BJ (cell line): ENCODE results near the gene NGEF. TPM values are rescaled to one million over a fixed set of nuclear protein-coding genes. Genes with fewer than 3 reads are reported as not detected.

Experiments used
- CTCF ChIA-PET: fragments of 350-600 bp; formaldehyde crosslinking; extraction: SDS; loops from one replicate; lab custom pipeline; 2021; ENCODE audit warnings: antibody characterized with exemption, inconsistent platforms; lab: Yijun Ruan, JAX
- POLR2A ChIA-PET: fragments of 300-600 bp; sonication (Branson Sonifier 250); formaldehyde crosslinking; extraction: SDS; loops from one replicate; lab custom pipeline; 2021; ENCODE audit warnings: antibody characterized with exemption; lab: Charles Lee
- DNase-seq: peaks from one replicate; pipeline ENCODE4 v3.0.0-alpha.2; 2011; ENCODE audit warnings: low read depth
- H3K27me3 ChIP-seq: 2 replicates; pipeline ENCODE4 v1.6.0; 2011; ENCODE audit warnings: low read length; ENCODE audit not compliant: control insufficient read depth, insufficient read depth
- H3K36me3 ChIP-seq: 2 replicates; pipeline ENCODE4 v1.5.1; 2011; ENCODE audit warnings: low read length; ENCODE audit not compliant: control insufficient read depth, insufficient read depth
- H3K4me3 ChIP-seq: 2 replicates; pipeline ENCODE4 v1.5.1; 2011; ENCODE audit warnings: low read depth, mild to moderate bottlenecking, control low read depth, low read length
- CTCF ChIP-seq: IDR thresholded peaks from 2 replicates; pipeline ENCODE4 v1.5.1; 2011; ENCODE audit warnings: low read depth, mild to moderate bottlenecking, control low read depth, inconsistent platforms, low read length, moderate library complexity; ENCODE audit not compliant: insufficient read depth
- polyA plus RNA-seq: library from polyadenylated mRNA; depleted of rRNA; stranded (reverse); fragments of >200 nt; gene quantifications from 2 replicates; pipeline ENCODE4 v1.2.3, GENCODE V29; 2011

The NGEF gene
- polyA plus RNA-seq, 1 experiment, result 0.23 TPM

DNA sequence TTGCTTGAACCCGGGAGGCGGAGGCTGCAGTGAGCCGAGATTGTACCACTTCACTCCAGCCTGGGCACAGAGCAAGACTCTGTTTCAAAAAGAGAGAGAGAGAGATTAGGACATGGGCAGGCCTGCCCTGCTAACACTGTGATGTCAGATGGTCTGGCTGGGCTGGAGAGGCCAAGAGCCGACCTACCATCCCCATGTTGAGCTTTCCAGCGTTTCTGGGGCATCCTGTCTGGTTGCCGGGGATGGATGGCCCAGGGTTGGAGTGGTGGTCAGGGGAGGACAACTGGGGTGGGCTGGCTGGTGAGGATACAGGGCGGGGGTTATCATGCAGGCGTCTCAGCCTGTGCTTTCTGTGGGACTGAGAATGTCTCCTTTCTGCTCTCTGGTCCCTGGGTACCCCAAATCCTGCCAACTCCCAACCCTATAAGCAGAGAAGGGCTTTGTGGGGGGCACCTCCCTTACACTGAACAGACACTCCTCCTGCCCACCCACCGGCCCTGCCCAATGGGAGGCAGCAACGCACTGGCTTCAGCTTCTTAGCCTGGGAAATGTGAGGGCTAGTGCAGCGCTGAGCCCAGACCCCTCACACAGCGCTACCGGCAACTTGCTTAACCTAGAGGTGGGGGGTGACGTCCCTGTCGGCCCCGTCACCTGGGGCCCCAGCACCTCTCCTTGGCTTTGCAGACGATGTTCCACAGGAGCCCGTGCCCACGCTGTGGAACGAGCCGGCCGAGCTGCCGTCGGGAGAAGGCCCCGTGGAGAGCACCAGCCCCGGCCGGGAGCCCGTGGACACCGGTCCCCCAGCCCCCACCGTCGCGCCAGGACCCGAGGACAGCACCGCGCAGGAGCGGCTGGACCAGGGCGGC is 137.6 kb downstream of the NGEF start:
- POLR2A ChIA-PET, result no interaction called here
- Histone ChIP-seq H3K27me3 (peaks cover 2% of the 10 kb centered on the region), H3K36me3 (no peaks in the 10 kb centered on the region), H3K4me3 (no peak overlapping the region)
- DNase-seq, result no peak
- CTCF ChIA-PET, result interaction anchor here (0.6 to 0.9 kb wide), 3 partner anchors 14 to 84 kb away, joined by 3 to 4 read pairs (median 3); no protein-coding TSS in a partner anchor
- no peak for TF ChIP-seq CTCF

DNA sequence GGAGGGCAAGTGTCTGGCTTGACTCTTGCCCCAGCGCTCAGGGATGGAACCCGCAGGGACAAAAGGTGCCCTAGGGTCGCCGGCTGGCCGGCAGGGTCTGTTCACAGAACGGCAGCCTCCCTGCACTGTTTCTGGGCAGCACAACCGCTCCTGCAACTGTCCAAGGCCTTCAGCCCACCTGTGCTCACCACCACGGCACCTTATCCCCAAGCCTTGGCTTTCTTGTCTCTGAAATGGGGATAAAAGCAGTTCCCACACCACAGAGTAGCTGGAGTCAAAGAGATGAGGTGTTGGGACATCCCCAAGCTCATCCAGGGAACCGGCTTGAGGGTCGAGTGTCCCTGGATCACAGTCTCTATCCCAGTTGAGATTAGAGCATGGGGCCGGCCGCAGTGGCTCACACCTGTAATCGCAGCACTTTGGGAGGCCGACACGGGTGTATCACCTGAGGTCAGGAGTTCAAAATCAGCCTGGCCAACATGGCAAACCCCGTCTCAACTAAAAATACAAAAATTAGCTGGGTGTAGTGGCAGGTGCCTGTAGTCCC is 138.3 kb downstream of the NGEF start:
- no peak for DNase-seq
- POLR2A ChIA-PET, result no interaction called here
- Histone ChIP-seq H3K36me3 (no peaks in the 10 kb centered on the region), H3K27me3 (peaks cover 2% of the 10 kb centered on the region), H3K4me3 (no peak overlapping the region)
- CTCF ChIA-PET, result interaction anchor here (0.6 kb wide), 1 partner anchor 85 kb away, joined by 3 read pairs; no protein-coding TSS in a partner anchor
- TF ChIP-seq CTCF, result no peak

DNA sequence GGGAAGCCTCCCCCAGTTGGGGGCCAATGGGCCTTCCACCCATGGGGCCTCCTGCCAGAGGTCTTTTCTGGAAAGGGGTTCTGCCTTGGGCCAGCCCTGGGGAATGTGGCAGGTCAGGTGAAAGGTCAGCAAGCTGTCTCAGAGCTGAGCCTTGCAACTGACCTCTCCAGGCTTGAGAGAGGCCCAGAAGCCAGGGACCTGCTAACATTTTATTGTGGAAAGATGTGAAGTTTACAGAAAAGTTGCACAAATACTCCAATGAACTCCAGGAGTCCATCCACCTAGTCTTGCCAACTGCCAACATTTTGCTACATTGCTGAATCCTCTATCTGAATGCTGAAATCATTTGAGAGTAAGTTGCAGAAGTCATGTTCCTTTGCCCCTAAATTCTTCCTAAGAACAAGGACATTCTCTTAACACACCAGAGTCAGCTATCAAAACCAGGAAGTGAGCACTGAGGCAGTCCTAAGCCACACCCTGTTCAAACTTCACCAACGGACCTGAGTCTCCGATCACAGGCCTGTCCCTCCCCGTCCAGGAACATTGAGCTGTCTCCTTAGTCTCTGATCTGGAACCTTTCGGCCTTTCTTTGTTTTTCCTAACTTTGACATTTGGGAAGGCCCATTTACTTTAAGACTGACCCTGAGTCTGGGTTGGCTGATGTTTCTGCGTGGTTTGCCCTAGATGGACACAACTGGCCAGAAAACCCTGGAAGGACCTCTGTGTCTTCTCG is 139.0 kb downstream of the NGEF start:
- CTCF ChIA-PET, result interaction anchor here (2.0 kb wide), 1 partner anchor 180 kb away, joined by 10 read pairs; no protein-coding TSS in a partner anchor
- no peak for DNase-seq
- POLR2A ChIA-PET, result no interaction called here

DNA sequence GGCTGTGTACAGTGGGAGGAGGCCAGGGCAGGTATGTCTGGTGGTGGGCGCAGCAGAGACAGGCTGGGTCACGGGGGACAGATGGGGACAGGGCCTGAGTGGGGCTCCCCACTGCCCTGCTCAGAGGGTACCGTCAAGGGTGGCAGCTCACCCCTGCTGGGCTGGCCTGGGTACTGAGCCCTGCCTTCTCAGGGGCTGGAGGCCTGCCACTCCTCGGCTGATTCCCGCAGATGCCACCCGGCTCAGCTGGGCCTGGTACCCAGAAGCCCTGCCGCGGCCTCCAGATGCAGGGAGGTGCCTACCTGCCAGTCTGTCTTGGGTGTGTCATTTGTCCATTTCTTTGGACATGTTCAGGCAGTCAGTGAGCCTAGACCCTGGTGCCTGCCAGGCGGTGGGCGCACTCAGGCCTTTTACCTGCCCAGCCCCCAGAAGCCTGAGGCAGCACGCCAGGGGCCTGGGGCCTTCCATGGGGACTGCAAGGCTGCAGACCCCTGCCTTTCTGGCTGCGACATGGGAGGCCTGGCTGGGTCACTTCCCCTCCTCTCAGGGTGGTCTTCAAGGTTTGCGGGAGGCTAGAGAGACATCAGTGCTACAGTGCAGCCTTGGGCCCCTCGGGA is 139.7 kb downstream of the NGEF start:
- ChIA-PET POLR2A (no interaction called here), CTCF (interaction anchor here (0.6 to 2.0 kb wide), 2 partner anchors 181 to 233 kb away, joined by 3 to 10 read pairs; no protein-coding TSS in a partner anchor)
- Histone ChIP-seq H3K36me3 (no peaks in the 10 kb centered on the region), H3K27me3 (peaks cover 2% of the 10 kb centered on the region), H3K4me3 (no peak overlapping the region)
- no peak for TF ChIP-seq CTCF
- DNase-seq, result no peak

More for the DNA sequence above, 139.0 kb downstream of the NGEF start:
- Histone ChIP-seq H3K36me3 (no peaks in the 10 kb centered on the region), H3K4me3 (no peak overlapping the region), H3K27me3 (peaks cover 2% of the 10 kb centered on the region)
- TF ChIP-seq CTCF, result no peak
